ENCODE results near the gene TPST2. TPM values are rescaled to one million over a fixed set of nuclear protein-coding genes. Genes with fewer than 3 reads are reported as not detected.

TPST2 gene
- total RNA-seq, 1 experiment from 2014 or later, result 11.8 TPM

DNA sequence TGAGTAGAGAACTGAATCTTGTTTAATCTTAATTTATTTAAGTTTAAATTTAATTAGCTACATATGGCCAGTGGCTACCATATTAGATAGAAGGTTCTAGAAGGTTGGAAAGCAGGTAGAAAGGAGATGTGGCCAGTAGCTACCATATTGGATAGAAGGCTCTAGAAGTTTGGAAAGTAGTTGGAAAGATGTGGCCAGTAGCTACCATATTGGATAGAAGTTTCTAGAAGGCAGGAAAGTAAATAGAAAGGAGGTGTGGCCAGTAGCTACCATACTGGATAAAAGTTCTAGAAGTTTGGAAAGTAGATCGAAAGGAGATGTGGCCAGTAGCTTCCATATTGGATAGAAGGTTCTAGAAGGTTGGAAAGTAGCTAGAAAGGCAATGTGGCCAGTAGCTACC, 34.1 kb upstream of the TPST2 start:
- no peaks in the 10 kb centered on the region for H3K9me3 ChIP-seq (ENCODE audit: control insufficient read depth in 1 of 2, insufficient read depth in 1 of 2, low read depth in 1 of 2, low read length in 2 of 2)
- no peak overlapping the region for H2AFZ ChIP-seq (ENCODE audit: low read depth, low read length, poor library complexity, severe bottlenecking)
- TF ChIP-seq ELF1 (IDR thresholded peaks at IDR 0.05; ENCODE audit: borderline replicate concordance, low read depth) (no peak), EZH2phosphoT487 (IDR thresholded peaks at IDR 0.05; ENCODE audit: borderline replicate concordance) (no peak), ZNF274 (IDR thresholded peaks at IDR 0.05; ENCODE audit: low read depth, low read length) (no peak), CBX3 (IDR thresholded peaks at IDR 0.05; ENCODE audit: low read depth) (no peak), YY1 (IDR thresholded peaks at IDR 0.05; ENCODE audit: extremely low read depth, insufficient replicate concordance, low read depth, low read length) (no peak), SP1 (IDR thresholded peaks at IDR 0.05; ENCODE audit: low read depth) (no peak), ZFX (IDR thresholded peaks at IDR 0.05) (no peak)
- TF ChIP-seq, protein P1, sequence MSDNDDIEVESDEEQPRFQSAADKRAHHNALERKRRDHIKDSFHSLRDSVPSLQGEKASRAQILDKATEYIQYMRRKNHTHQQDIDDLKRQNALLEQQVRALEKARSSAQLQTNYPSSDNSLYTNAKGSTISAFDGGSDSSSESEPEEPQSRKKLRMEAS (IDR thresholded peaks at IDR 0.05), result no peak
- TF ChIP-seq, protein P2, sequence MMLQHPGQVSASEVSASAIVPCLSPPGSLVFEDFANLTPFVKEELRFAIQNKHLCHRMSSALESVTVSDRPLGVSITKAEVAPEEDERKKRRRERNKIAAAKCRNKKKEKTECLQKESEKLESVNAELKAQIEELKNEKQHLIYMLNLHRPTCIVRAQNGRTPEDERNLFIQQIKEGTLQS (IDR thresholded peaks at IDR 0.05), result no peak
- H3K79me2 ChIP-seq (ENCODE audit: insufficient read depth, low read length), result no peaks in the 10 kb centered on the region
- no peak overlapping the region for H3K27ac ChIP-seq (ENCODE audit: low read depth, low read length)
- intact Hi-C loops (cut with micrococcal nuclease), result no loop called here
- ATAC-seq (no peak), DNase-seq (ENCODE audit: low read depth, low spot score) (no peak)
- no peak overlapping the region for H3K4me3 ChIP-seq (replicated peaks in 1 of 2; ENCODE audit: low read depth in 1 of 2, low read length in 2 of 2)
- no TSS peak for BruUV-seq (replicated peaks)
- H4K20me1 ChIP-seq (ENCODE audit: insufficient read depth), result no peaks in the 10 kb centered on the region
- H3K27me3 ChIP-seq (ENCODE audit: insufficient read depth, low read length), result no peaks in the 10 kb centered on the region
- RAD21 ChIA-PET (ENCODE audit: low non-redundant PET in 1 of 2, low total read pairs in 2 of 2, uncharacterized antibody in 2 of 2, unreplicated experiment in 2 of 2), result no interaction called here
- H3K4me2 ChIP-seq (ENCODE audit: low read length), result no peak overlapping the region
- no peaks in the 10 kb centered on the region for H3K36me3 ChIP-seq (ENCODE audit: control insufficient read depth in 1 of 2, insufficient read depth in 2 of 2, low read length in 2 of 2)
- H3K9ac ChIP-seq (ENCODE audit: low read length), result no peak overlapping the region
- H3K9me2 ChIP-seq (ENCODE audit: insufficient read depth), result no peaks in the 10 kb centered on the region
- CTCF ChIA-PET, result no interaction called here
- POLR2A ChIA-PET, result no interaction called here
- H3K4me1 ChIP-seq (ENCODE audit: control insufficient read depth in 1 of 2, insufficient read depth in 2 of 2, low read length in 2 of 2), result no peaks in the 10 kb centered on the region

DNA sequence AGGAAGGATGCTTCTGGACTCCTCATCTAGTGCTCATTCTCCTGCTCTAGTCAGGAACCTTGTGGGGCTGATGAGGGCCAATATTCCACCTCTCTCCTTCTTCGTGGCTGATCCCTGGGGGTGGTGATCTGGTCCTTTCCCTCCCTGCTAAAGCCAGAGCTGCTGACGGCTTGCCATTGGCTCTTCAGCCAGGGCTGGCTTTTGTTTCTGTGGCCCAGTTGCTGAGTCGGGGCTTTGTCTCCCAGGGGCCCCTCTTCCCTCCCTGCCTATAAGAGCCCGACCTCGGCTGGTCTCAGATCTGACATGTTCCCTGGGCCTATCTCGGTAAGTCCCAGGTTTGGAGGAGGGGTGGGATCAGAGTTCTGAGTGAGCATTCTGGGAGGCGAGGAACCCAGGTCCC, 31.7 kb upstream of the TPST2 start, which contains the start of gene CRYBA4:
CRYBA4 (plus strand) TSS at position 301 of the 400 bp plus-strand sequence. CDS start 634 bp downstream, outside the sequence.
- no peaks in the 10 kb centered on the region for H3K27me3 ChIP-seq (ENCODE audit: insufficient read depth, low read length)
- H3K9ac ChIP-seq (ENCODE audit: low read length), result no peak within 1 kb of the TSS
- H3K79me2 ChIP-seq (ENCODE audit: insufficient read depth, low read length), result no peaks in the 10 kb centered on the region
- no peak within 1 kb of the TSS for H3K4me3 ChIP-seq (replicated peaks in 1 of 2; ENCODE audit: low read depth in 1 of 2, low read length in 2 of 2)
- H3K9me3 ChIP-seq (ENCODE audit: control insufficient read depth in 1 of 2, insufficient read depth in 1 of 2, low read depth in 1 of 2, low read length in 2 of 2), result no peaks in the 10 kb centered on the region
- H4K20me1 ChIP-seq (ENCODE audit: insufficient read depth), result no peaks in the 10 kb centered on the region
- H3K4me2 ChIP-seq (ENCODE audit: low read length), result no peak within 1 kb of the TSS
- RAD21 ChIA-PET (ENCODE audit: low non-redundant PET in 1 of 2, low total read pairs in 2 of 2, uncharacterized antibody in 2 of 2, unreplicated experiment in 2 of 2), result no interaction called here
- no TSS peak for BruUV-seq (replicated peaks)
- intact Hi-C loops (cut with micrococcal nuclease), result no loop called here
- no peaks in the 10 kb centered on the region for H3K36me3 ChIP-seq (ENCODE audit: control insufficient read depth in 1 of 2, insufficient read depth in 2 of 2, low read length in 2 of 2)
- CTCF ChIA-PET, result no interaction called here
- no peak for ATAC-seq
- no peak within 1 kb of the TSS for H3K27ac ChIP-seq (ENCODE audit: low read depth, low read length)
- no peaks in the 10 kb centered on the region for H3K9me2 ChIP-seq (ENCODE audit: insufficient read depth)
- no peaks in the 10 kb centered on the region for H3K4me1 ChIP-seq (ENCODE audit: control insufficient read depth in 1 of 2, insufficient read depth in 2 of 2, low read length in 2 of 2)
- no peak for DNase-seq (ENCODE audit: low read depth, low spot score)
- H2AFZ ChIP-seq (ENCODE audit: low read depth, low read length, poor library complexity, severe bottlenecking), result no peak within 1 kb of the TSS
- POLR2A ChIA-PET, result no interaction called here
- TF ChIP-seq POLR2A (IDR thresholded peaks at IDR 0.05; ENCODE audit: borderline replicate concordance, extremely low read depth, insufficient read depth, insufficient read length), result no peak
- TF ChIP-seq SIN3A (IDR thresholded peaks at IDR 0.05; ENCODE audit: low read depth), result no peak
- TF ChIP-seq, protein P2 (IDR thresholded peaks at IDR 0.05), result no peak
- no peak for TF ChIP-seq YY1 (IDR thresholded peaks at IDR 0.05; ENCODE audit: extremely low read depth, insufficient replicate concordance, low read depth, low read length)
- TF ChIP-seq FOSL1 (IDR thresholded peaks at IDR 0.05; ENCODE audit: low read depth), result no peak
- no peak for TF ChIP-seq JUND (IDR thresholded peaks at IDR 0.05)
- TF ChIP-seq EZH2 (IDR thresholded peaks at IDR 0.05), result no peak
- no peak for TF ChIP-seq CBX3 (IDR thresholded peaks at IDR 0.05; ENCODE audit: low read depth)
- TF ChIP-seq CEBPB (IDR thresholded peaks at IDR 0.05; ENCODE audit: low read depth), result no peak
- TF ChIP-seq, protein P3, sequence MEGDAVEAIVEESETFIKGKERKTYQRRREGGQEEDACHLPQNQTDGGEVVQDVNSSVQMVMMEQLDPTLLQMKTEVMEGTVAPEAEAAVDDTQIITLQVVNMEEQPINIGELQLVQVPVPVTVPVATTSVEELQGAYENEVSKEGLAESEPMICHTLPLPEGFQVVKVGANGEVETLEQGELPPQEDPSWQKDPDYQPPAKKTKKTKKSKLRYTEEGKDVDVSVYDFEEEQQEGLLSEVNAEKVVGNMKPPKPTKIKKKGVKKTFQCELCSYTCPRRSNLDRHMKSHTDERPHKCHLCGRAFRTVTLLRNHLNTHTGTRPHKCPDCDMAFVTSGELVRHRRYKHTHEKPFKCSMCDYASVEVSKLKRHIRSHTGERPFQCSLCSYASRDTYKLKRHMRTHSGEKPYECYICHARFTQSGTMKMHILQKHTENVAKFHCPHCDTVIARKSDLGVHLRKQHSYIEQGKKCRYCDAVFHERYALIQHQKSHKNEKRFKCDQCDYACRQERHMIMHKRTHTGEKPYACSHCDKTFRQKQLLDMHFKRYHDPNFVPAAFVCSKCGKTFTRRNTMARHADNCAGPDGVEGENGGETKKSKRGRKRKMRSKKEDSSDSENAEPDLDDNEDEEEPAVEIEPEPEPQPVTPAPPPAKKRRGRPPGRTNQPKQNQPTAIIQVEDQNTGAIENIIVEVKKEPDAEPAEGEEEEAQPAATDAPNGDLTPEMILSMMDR (IDR thresholded peaks at IDR 0.05 in 2 of 3, conservative IDR thresholded peaks at IDR 0.05 in 1 of 3; ENCODE audit: borderline replicate concordance in 1 of 3, insufficient read depth in 1 of 3, low read depth in 2 of 3, low read length in 2 of 3), result no peak
- TF ChIP-seq, protein P1 (IDR thresholded peaks at IDR 0.05), result no peak
- no peak for TF ChIP-seq ZFX (IDR thresholded peaks at IDR 0.05)
- TF ChIP-seq EZH2phosphoT487 (IDR thresholded peaks at IDR 0.05; ENCODE audit: borderline replicate concordance), result no peak
- no peak for TF ChIP-seq RAD21 (IDR thresholded peaks at IDR 0.05; ENCODE audit: low read depth)
- TF ChIP-seq SRF (IDR thresholded peaks at IDR 0.05; ENCODE audit: low read depth), result no peak

Data from HCT116 (cell line).